Nephron (organoid): ENCODE results near the gene PROK1.
A peak's percentile ranks its signal among the peaks of the same experiment; 100 is the strongest.
"Not testable (repeated sequence)": the region's sequence is repeated elsewhere in the genome, so short reads cannot be mapped to it uniquely, and the experiment has no call there.

Experiments
- H3K27ac Mint-ChIP-seq, 3 experiments: 2 replicates each; pipeline ENCODE4 v1.8.0; 2020; ENCODE audit warnings: mixed read lengths in 3 of 3, mild to moderate bottlenecking in 2 of 3, moderate library complexity in 1 of 3
- H3K27me3 Mint-ChIP-seq: 2 replicates; pipeline ENCODE4 v1.8.0; 2021; ENCODE audit warnings: low read depth, mild to moderate bottlenecking, moderate library complexity, mixed read lengths
- H3K36me3 Mint-ChIP-seq: 2 replicates; pipeline ENCODE4 v1.8.0; 2020; ENCODE audit warnings: low read depth, mixed read lengths
- H3K4me1 Mint-ChIP-seq: 2 replicates; pipeline ENCODE4 v1.8.0; 2020; ENCODE audit warnings: mixed read lengths
- H3K4me3 Mint-ChIP-seq, 3 experiments: 2 replicates each; pipeline ENCODE4 v1.8.0; 2020; ENCODE audit warnings: mild to moderate bottlenecking in 3 of 3, mixed read lengths in 3 of 3, moderate library complexity in 2 of 3
- H3K9me3 Mint-ChIP-seq: 2 replicates; pipeline ENCODE4 v1.8.0; 2020; ENCODE audit warnings: mixed read lengths
- TF ChIP-seq, protein P1 (sequence below), 3 experiments: fragments of 200-600 bp; sonication (generic); IDR thresholded peaks; one replicate each; pipeline ENCODE4 v1.5.0; 2021; ENCODE audit warnings: antibody characterized with exemption in 3 of 3; ENCODE audit not compliant: unreplicated experiment in 3 of 3

PROK1 gene, protein sequence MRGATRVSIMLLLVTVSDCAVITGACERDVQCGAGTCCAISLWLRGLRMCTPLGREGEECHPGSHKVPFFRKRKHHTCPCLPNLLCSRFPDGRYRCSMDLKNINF

DNA sequence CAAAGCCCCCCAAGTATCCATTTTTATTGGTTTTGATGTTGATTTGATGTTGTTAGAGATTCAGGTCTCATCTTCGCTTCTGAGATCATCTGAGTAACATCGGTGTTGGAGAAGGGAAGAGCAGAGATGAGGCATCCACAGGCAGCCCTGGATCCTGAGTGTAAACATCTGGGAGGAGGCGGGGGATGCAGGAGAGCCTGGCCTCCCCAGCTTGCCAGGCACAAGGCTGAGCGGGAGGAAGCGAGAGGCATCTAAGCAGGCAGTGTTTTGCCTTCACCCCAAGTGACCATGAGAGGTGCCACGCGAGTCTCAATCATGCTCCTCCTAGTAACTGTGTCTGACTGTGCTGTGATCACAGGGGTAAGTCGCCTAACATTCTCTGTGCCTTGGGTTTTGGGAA is at the start of gene PROK1:
Gene PROK1, plus strand, starts transcription at position 221 of the 400 bp plus-strand sequence. Its CDS starts 68 bp downstream, at position 289.
- Mint-ChIP-seq H3K4me3 (no peak within 1 kb of the TSS), H3K27me3 (peaks cover 48% of the 10 kb centered on the region), H3K27ac (no peak within 1 kb of the TSS), H3K36me3 (no peaks in the 10 kb centered on the region), H3K4me1 (no peaks in the 10 kb centered on the region), H3K9me3 (no peaks in the 10 kb centered on the region)
- TF ChIP-seq, protein P1, sequence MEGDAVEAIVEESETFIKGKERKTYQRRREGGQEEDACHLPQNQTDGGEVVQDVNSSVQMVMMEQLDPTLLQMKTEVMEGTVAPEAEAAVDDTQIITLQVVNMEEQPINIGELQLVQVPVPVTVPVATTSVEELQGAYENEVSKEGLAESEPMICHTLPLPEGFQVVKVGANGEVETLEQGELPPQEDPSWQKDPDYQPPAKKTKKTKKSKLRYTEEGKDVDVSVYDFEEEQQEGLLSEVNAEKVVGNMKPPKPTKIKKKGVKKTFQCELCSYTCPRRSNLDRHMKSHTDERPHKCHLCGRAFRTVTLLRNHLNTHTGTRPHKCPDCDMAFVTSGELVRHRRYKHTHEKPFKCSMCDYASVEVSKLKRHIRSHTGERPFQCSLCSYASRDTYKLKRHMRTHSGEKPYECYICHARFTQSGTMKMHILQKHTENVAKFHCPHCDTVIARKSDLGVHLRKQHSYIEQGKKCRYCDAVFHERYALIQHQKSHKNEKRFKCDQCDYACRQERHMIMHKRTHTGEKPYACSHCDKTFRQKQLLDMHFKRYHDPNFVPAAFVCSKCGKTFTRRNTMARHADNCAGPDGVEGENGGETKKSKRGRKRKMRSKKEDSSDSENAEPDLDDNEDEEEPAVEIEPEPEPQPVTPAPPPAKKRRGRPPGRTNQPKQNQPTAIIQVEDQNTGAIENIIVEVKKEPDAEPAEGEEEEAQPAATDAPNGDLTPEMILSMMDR (IDR thresholded peaks at IDR 0.05; ENCODE audit: unreplicated experiment in 3 of 3), result no peak

DNA sequence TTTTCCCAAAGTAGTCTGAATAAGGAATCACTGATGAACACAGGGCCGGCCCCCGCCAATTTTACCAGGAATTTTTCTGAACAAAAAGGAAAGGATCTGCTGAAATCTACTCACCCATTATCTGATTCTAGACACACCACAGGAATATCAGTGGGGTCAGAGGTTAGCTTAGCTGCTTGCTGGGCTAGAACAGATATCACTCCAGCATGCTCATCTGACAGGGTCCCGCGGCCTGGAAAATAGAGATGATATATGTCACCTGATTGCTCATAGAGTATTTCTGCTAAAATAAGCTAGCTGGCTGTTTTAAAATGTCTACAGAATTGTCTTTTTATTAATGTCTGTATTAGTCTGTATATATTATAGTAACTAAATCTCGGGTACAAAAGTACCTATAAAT is 47.1 kb upstream of the PROK1 start:
- Mint-ChIP-seq H3K27ac (peak overlapping the region in 2 of 3 experiments; percentile 80 to 90), H3K36me3 (peaks cover 21% of the 10 kb centered on the region), H3K4me1 (peaks cover 14% of the 10 kb centered on the region), H3K4me3 (no peak overlapping the region), H3K9me3 (no peaks in the 10 kb centered on the region), H3K27me3 (no peaks in the 10 kb centered on the region)
- TF ChIP-seq, protein P1 (IDR thresholded peaks at IDR 0.05; ENCODE audit: unreplicated experiment in 3 of 3), result no peak

DNA sequence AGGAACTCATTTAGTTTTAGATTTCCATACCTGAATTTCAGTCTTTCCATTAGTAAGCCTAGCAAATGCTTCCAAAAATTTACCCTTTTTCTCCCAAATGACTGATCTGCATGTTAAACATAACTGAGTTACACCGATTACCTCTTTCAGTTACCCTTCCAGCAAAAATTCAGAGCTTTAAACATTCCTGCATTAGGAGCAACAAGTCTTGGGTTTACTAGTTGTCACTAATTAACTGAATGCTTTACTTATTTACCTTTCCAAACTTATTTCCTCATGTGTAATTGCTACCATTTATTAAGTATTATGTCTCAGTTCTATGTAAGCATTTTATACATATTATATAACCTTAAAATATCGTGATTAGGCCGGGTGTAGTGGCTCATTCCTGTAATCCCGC is 46.5 kb upstream of the PROK1 start:
- H3K27ac Mint-ChIP-seq, result peak overlapping the region; percentile 80 to 90 (median 86)
- H3K4me3 Mint-ChIP-seq, result peak overlapping the region; percentile 3 to 60 (median 21)
- H3K27me3 Mint-ChIP-seq, result no peaks in the 10 kb centered on the region
- peaks cover 14% of the 10 kb centered on the region for H3K4me1 Mint-ChIP-seq
- no peaks in the 10 kb centered on the region for H3K9me3 Mint-ChIP-seq
- TF ChIP-seq, protein P1 (IDR thresholded peaks at IDR 0.05; ENCODE audit: unreplicated experiment in 3 of 3), result no peak
- peaks cover 21% of the 10 kb centered on the region for H3K36me3 Mint-ChIP-seq

DNA sequence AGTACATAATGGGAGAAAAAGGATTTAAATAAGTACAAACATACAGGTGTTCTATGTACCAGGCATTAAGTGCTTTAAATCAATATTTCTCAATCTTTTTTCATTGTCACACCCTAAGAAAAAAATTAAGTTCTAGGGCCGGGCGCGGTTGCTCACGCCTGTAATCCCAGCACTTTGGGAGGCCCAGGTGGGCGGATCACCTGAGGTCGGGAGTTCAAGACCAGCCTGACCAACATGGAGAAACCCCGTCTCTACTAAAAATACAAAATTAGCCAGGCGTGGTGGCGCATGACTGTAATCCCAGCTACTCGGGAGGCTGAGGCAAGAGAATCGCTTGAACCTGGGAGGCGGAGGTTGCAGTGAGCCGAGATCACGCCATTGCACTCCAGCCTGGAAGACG is 44.5 kb upstream of the PROK1 start:
- Mint-ChIP-seq H3K36me3 (peaks cover 13% of the 10 kb centered on the region), H3K4me1 (peaks cover 14% of the 10 kb centered on the region), H3K27ac (peak overlapping the region; percentile 94 to 99 (median 97)), H3K4me3 (peak overlapping the region; percentile 95 to 99 (median 99))
- not testable (repeated sequence) for H3K9me3 Mint-ChIP-seq, H3K27me3 Mint-ChIP-seq

DNA sequence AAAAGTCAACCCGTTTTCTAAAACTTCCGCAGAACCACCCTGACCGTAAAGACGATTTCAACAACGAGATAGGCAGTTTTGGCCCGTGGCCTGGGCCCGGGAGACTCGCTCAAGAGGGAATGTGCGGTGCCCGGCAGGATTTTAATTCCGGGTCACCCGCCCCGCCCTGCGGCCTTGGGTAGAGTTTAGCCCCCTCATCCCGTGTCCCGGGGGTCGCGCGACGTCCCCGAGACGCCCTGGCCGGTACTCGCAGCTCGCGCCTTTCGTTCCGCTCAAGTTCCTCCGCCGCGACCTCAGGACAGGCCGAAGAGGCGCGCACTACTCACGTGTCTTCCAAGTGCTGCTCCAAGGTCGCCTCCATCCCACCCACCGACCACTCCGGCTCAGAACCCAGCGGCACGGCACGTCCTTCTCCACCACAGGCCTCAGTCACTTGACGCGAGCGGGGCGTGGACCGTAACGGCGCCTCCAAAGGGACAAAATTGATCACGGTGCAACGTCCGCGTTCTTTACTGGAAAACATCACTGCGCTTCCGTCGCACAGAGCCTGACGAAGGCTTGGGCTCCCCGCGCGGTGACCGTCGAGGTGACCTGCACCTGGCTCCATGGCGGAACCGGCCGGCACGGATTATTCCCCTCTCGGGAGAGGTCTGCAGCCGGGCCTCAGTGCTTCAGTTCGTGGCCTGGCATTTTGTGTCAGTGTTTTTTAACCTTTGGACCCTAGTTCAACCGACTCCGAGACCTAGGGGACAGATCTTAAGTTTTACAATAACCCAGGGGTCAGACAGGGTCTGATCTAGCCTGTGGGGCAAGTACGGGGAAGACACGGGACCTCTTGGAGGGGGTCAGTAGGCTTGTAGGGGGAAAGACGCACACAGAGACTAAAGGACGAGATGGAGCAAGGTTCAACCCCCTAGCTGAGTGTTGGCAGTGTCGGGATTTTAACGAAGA is 43.4 kb upstream of the PROK1 start, which contains the start of gene LAMTOR5:
Gene LAMTOR5, minus strand, starts transcription at position 435 of the 951 bp plus-strand sequence. Its CDS starts 74 bp downstream, at position 361.
- Mint-ChIP-seq H3K27ac (peak within 1 kb of the TSS; percentile 94 to 99 (median 97)), H3K36me3 (peaks cover 13% of the 10 kb centered on the region), H3K27me3 (no peaks in the 10 kb centered on the region), H3K4me3 (peak within 1 kb of the TSS; percentile 95 to 99 (median 99)), H3K9me3 (no peaks in the 10 kb centered on the region), H3K4me1 (peaks cover 15% of the 10 kb centered on the region)
- TF ChIP-seq, protein P1 (IDR thresholded peaks at IDR 0.05; ENCODE audit: unreplicated experiment in 3 of 3), result no peak

DNA sequence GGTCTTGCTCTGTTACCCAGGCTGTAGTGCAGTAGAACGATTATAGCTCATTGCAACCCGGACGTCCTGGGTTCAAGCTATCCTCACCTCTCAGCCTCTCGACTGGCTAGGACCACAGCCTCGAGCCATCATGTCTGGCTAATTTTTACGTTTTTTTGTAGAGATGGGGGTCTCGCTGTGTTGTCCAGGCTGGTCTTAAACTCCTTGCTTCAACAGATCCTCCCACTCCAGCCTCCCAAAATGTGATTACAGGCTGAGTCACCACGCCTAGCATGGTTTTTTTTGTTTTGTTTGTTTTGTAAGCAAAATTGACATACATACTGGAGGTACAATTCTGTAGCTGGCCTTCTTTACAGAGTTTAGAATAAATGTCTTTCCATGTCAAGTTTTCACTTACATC is 42.5 kb upstream of the PROK1 start:
- Mint-ChIP-seq H3K36me3 (peaks cover 13% of the 10 kb centered on the region), H3K4me3 (peak overlapping the region; percentile 95 to 99 (median 99)), H3K9me3 (no peaks in the 10 kb centered on the region), H3K4me1 (peaks cover 20% of the 10 kb centered on the region), H3K27me3 (no peaks in the 10 kb centered on the region), H3K27ac (peak overlapping the region; percentile 41 to 94 (median 57))
- TF ChIP-seq, protein P1 (IDR thresholded peaks at IDR 0.05; ENCODE audit: unreplicated experiment in 3 of 3), result no peak
